KOPT-K1 (cell line): ENCODE measurements around the gene CCNL2.
"Not testable (repeated sequence)": the region's sequence is repeated elsewhere in the genome, so short reads cannot be mapped to it uniquely, and the experiment has no call there.

Experiments
- H3K27ac ChIP-seq: fragments of 200-600 bp; sonication (generic); 2 replicates; pipeline ENCODE4 v1.5.1; 2016; ENCODE audit warnings: antibody characterized with exemption, mild to moderate bottlenecking, low read depth, low read length; ENCODE audit not compliant: poor library complexity, severe bottlenecking
- H3K36me3 ChIP-seq: fragments of 200-600 bp; sonication (generic); 2 replicates; pipeline ENCODE4 v1.5.1; 2017; ENCODE audit warnings: antibody characterized with exemption, mild to moderate bottlenecking, low read length, moderate library complexity; ENCODE audit not compliant: insufficient read depth
- H3K9me3 ChIP-seq: fragments of 200-600 bp; sonication (generic); 2 replicates; pipeline ENCODE4 v1.5.1; 2017; ENCODE audit warnings: antibody characterized with exemption, low read length, mild to moderate bottlenecking; ENCODE audit not compliant: insufficient read depth, poor library complexity, severe bottlenecking

CCNL2 gene

GRCh38 chr1:1399187-1399871 is at the start of gene CCNL2:
TSS of gene CCNL2 (minus strand) at chr1:1399335. CDS start at chr1:1399306, 29 bp downstream.
- H3K27ac ChIP-seq: peak within 1 kb of the TSS; percentile 79
- H3K36me3 ChIP-seq: peaks cover 76% of the 10 kb centered on the region
- no peaks in the 10 kb centered on the region for H3K9me3 ChIP-seq

- not testable (repeated sequence) for H3K9me3 ChIP-seq, H3K27ac ChIP-seq, H3K36me3 ChIP-seq
These were observed 47.5 kb upstream of the CCNL2 start for GRCh38 chr1:1446631-1447030.

DNA sequence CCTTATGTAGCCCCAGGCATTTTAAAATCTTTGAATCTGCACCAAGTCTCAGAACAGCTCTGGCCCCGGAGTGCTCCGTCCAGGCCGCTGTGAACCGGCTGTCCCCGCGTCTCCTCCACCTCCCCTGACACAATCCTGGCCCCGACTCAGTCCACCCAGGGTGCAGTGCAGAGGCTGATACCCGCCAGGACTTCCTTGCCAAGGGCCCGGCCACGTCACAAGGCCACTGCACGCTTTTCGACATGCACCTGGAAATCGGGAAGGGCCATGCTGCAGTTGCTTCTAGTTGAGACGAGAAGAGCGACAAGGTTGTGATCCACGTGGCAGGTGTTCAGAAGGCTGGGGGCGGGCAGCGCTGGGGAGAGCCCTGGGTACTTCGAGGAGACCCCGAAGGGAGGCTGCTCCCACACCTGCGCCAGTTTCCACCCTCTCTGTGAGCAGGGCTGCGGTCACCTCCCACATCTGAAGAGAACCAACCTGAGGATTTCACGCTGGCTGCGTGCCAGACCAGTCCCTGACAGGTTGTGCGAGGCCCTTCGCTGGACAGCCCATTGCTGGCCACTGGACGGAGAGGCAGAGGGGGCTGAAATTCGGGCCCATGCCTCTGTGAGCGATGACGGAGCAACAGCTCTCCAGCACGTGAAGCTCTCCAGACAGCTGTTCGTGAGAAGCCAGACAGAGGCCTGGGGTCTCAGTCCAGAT is 43.1 kb upstream of the CCNL2 start:
- no peak overlapping the region for H3K27ac ChIP-seq
- no peaks in the 10 kb centered on the region for H3K9me3 ChIP-seq
- no peaks in the 10 kb centered on the region for H3K36me3 ChIP-seq

DNA sequence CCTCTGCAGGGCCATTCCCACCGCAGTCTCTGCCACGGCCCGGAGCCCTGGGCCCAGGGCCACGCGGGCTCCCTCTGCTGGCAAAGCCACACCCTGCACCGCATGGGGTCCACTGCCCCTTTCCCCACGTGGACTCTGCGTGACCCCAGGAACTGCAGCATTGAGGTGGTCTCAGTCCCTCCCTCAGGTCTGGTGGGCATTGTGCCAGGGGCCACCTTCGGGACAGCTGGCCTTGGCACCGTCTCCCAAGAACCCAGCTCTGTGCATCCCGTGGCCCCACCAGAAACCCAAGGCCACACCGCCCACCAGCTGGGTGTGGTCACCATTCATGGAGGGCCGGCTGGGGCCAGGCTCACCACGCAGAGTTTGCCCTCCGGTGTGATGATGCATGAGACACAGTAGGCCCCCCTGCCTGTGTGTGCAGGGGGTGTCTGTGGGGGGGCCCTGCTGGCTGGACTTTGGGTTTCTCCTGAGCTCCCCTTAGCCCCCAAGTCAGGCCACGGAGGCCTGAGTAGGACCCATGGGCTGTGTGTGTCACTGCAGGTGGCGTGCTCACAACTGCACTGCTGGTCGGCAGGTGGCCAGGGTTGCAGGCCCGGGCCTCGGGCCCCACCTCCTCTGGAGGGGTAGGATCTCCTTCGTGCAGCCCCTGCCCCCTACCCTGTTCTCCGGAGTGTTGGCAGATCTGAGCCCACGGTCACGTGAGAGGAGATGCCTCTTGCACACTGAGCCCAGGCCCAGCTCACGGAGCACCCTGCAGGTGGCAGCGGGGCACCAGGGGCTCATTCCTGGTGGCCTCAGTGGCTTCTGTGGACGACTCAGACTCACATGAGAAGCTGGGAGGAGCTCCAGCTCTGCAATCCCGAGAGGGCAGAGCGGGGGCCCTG is 42.1 kb upstream of the CCNL2 start:
- H3K27ac ChIP-seq: no peak overlapping the region
- no peaks in the 10 kb centered on the region for H3K36me3 ChIP-seq
- H3K9me3 ChIP-seq: no peaks in the 10 kb centered on the region

DNA sequence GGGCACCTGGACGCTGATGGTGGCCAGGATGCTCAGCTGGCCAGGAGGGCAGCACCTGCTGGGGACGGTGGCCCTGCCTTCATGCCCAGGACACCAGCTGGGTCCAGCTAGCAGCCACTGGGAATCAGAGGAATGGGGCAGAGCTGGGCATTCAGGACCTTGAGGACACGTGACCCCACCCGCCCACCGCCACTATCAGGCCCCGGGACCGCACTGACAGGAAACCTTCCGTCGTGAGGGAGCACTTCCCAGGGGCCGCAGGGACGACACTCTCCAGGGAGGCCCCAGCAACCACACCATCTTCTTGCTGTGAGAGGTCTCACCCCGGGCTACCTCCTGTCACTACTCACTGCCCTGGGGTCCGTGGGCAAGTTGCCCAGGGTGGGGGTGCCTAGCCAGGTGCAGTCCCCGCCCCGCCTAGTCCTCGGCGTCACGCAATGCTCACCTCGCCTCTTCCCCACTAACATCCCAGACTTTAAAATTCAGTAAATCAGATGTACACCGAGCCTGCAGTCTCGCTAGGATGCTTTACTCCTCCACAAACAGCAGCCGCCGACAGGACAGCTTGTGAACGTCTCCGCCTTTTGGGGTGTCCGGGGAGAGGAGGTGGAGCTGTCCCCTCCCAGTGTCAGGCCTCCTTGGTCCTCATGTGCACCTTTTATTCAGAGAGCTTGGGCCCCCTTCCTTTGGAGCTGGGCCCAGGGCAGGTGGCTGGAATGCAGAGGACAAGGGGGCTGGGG is 41.3 kb upstream of the CCNL2 start:
- Histone ChIP-seq H3K36me3 (no peaks in the 10 kb centered on the region), H3K9me3 (no peaks in the 10 kb centered on the region), H3K27ac (no peak overlapping the region)

GRCh38 chr1:1439546-1440261 is 40.6 kb upstream of the CCNL2 start:
- no peaks in the 10 kb centered on the region for H3K36me3 ChIP-seq
- H3K27ac ChIP-seq: no peak overlapping the region
- H3K9me3 ChIP-seq: no peaks in the 10 kb centered on the region

GRCh38 chr1:1438531-1439381 is 39.6 kb upstream of the CCNL2 start:
- H3K27ac ChIP-seq: no peak overlapping the region
- no peaks in the 10 kb centered on the region for H3K9me3 ChIP-seq
- H3K36me3 ChIP-seq: no peaks in the 10 kb centered on the region

GRCh38 chr1:1437904-1438376 is 38.8 kb upstream of the CCNL2 start:
- no peak overlapping the region for H3K27ac ChIP-seq
- H3K9me3 ChIP-seq: no peaks in the 10 kb centered on the region
- no peaks in the 10 kb centered on the region for H3K36me3 ChIP-seq

DNA sequence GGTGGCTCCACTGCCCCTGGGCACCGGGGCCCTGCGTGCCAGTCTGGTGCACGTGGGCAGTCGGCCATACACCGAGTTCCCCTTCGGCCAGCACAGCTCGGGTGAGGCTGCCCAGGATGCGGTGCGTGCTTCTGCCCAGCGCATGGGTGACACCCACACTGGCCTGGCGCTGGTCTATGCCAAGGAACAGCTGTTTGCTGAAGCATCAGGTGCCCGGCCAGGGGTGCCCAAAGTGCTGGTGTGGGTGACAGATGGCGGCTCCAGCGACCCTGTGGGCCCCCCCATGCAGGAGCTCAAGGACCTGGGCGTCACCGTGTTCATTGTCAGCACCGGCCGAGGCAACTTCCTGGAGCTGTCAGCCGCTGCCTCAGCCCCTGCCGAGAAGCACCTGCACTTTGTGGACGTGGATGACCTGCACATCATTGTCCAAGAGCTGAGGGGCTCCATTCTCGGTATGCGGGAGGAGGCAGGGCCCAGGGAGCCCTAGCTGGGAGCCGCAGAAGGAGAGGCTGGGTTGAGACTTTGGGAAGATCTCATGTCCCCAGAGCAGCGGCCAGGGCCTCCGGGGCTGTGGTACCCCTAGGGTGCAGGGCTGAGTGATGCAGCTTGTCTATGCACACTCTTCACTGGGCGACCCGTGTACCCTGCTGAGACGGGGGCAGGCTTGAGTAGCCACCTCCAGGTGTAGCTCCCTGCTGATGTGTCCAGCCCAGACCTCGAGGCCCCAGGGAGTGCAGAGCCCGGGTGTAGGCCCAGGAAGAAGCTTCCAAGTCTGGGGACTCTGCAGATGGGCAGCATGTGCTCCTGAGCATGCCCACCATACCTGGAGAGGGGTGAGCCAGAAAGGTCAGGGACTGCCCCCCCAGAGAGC is 38.1 kb upstream of the CCNL2 start:
- no peak overlapping the region for H3K27ac ChIP-seq
- no peaks in the 10 kb centered on the region for H3K36me3 ChIP-seq

DNA sequence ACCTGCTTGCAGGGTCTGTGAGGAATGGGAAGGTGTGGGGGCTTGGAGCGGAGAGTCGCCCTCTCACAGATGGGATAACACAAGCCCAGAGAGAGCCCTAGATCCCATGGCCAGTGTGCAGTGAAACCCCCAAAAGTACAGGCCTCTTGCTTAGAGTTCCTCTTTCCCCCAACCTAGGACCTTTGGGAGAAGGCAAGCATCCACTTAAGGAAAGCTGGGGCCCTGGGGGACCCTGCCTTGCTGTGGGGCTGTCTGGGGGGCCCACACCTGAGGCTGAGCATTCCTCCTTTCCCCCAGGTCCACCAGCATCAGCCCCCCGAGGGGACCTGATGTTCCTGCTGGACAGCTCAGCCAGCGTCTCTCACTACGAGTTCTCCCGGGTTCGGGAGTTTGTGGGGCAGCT is 37.5 kb upstream of the CCNL2 start:
- Histone ChIP-seq H3K9me3 (no peaks in the 10 kb centered on the region), H3K27ac (no peak overlapping the region), H3K36me3 (no peaks in the 10 kb centered on the region)

More for the DNA sequence above, 38.1 kb upstream of the CCNL2 start:
- H3K9me3 ChIP-seq: no peaks in the 10 kb centered on the region

DNA sequence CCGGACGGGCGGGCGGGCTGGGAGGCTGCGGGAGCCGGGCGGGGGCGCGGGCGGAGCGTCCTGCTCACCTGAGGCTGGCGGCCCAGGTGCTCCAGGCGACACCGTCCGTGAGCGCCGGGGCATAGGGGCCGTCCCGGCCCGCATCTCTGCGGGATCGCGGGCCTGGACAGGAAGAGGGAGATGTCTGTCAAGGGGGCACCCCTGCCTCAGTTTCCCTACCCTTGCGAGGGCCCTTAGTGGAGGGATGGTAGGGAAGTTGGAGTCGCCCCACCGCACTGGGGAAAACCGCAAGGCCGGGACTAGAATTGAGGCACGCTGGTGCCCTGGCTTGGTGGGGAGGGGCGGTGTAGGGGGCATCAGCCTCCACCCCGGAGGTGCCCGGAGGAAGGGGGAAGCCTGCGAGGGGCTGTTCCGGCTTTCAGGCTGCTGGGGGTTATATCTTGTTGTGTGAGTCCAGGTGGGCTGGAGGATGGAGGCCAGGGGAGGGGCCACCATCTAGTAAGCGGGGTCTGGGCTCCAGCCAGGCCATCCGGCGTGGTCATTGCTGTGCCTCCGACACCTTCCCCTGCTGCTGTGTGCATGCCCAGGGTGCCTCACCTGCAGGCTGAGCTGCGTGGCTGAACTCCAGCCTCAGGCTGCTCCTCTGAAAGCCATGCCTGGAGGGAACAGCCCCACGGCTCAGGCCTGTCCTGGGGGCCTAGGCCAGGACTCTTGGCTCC is 36.9 kb upstream of the CCNL2 start:
- Histone ChIP-seq H3K27ac (no peak overlapping the region), H3K9me3 (no peaks in the 10 kb centered on the region), H3K36me3 (no peaks in the 10 kb centered on the region)

DNA sequence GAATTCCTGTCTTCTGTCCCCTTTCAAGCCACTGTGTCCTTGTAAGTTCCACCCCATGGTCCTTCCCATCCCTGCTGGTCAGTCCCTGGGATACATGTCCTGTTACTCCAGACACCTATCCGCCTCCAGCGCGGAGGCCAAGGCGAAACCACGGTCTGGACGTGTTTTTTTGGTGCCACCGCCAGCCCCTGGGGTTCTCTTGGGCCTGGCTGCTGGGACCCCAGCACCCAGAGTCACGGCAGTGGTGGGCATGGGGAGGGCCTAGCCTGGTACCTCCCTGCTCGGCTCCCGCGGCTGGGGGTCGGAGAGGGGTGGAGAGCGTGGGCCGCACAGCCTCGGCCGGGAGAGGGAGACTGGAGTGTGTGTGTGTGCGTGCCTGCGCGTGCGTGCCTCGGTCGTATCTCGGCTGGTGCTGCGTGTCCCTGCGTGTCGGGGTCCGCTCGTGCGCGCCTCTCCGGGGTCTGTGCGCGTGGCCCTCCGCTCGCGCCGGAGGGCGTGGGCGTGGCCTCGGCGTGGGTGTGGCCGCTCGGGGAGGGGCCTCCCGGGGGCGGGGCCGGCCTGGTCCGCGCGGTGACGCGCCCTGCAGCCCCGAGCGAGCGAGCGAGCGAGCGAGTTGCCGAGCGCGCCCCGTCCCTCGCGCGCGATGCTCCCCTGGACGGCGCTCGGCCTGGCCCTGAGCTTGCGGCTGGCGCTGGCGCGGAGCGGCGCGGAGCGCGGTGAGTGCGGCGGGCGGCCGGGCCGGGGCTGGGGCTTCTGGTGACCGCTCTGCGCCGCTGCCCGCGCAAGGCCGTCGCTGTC is 36.2 kb upstream of the CCNL2 start, which contains the start of gene VWA1:
VWA1 (plus strand) TSS at position 585 of the 798 bp plus-strand sequence; CDS start at position 644, 59 bp downstream.
- H3K9me3 ChIP-seq: no peaks in the 10 kb centered on the region
- H3K27ac ChIP-seq: no peak within 1 kb of the TSS
- no peaks in the 10 kb centered on the region for H3K36me3 ChIP-seq
